Keratinocyte (primary cell): ENCODE measurements around the gene CBLB.

ENCODE experiments used
- EZH2 ChIP-seq: IDR thresholded peaks from one replicate; pipeline ENCODE4 v1.6.1; 2012; ENCODE audit warnings: inconsistent platforms, mild to moderate bottlenecking, low read length, moderate library complexity
- TF ChIP-seq, protein P1 (sequence below), 3 experiments: IDR thresholded peaks in 1 of 3; conservative IDR thresholded peaks in 1 of 3; optimal IDR thresholded peaks in 1 of 3; 2 replicates in 2 of 3; 3 replicates in 1 of 3; pipeline versions ENCODE3 to v1.5.1; 2011; ENCODE audit warnings: low read length in 3 of 3, mild to moderate bottlenecking in 3 of 3, moderate library complexity in 2 of 3, control low read depth in 1 of 3, inconsistent platforms in 1 of 3; ENCODE audit not compliant: insufficient read depth in 2 of 3; ENCODE audit errors: extremely low read depth in 1 of 3

DNA sequence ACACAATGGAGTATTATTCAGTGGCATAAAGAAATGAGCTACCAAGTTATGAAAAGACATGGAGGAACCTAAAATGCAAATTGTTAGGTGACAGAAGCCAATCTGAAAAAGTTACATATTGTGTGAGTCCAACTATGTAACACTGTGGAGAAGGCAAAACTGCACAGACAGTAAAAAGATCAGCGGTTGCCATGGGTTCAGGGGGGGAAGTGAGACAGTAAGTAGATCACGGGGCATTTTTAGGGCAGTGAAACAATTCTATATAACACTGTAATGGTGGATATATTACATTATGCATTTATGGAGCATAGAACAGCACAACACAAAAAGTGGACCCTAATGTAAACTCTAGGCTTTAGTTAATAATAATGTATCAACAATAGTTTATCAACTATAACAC lies 17.6 kb downstream of the CBLB start:
- TF ChIP-seq, protein P1, sequence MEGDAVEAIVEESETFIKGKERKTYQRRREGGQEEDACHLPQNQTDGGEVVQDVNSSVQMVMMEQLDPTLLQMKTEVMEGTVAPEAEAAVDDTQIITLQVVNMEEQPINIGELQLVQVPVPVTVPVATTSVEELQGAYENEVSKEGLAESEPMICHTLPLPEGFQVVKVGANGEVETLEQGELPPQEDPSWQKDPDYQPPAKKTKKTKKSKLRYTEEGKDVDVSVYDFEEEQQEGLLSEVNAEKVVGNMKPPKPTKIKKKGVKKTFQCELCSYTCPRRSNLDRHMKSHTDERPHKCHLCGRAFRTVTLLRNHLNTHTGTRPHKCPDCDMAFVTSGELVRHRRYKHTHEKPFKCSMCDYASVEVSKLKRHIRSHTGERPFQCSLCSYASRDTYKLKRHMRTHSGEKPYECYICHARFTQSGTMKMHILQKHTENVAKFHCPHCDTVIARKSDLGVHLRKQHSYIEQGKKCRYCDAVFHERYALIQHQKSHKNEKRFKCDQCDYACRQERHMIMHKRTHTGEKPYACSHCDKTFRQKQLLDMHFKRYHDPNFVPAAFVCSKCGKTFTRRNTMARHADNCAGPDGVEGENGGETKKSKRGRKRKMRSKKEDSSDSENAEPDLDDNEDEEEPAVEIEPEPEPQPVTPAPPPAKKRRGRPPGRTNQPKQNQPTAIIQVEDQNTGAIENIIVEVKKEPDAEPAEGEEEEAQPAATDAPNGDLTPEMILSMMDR (optimal IDR thresholded peaks at IDR 0.05 in 1 of 3, IDR thresholded peaks at IDR 0.05 in 1 of 3, conservative IDR thresholded peaks at IDR 0.05 in 1 of 3; ENCODE audit: extremely low read depth in 1 of 3, insufficient read depth in 2 of 3, low read length in 3 of 3): no peak
- no peak for TF ChIP-seq EZH2
